ENCODE results near the gene IL22. TPM values are rescaled to one million over a fixed set of nuclear protein-coding genes. Genes with fewer than 3 reads are reported as not detected.

Gene IL22
- total and polyA plus RNA-seq, 2 of the 8 experiments (the other 6 are each of a cell fraction or from before 2014, with no cell fraction given): not detected

DNA sequence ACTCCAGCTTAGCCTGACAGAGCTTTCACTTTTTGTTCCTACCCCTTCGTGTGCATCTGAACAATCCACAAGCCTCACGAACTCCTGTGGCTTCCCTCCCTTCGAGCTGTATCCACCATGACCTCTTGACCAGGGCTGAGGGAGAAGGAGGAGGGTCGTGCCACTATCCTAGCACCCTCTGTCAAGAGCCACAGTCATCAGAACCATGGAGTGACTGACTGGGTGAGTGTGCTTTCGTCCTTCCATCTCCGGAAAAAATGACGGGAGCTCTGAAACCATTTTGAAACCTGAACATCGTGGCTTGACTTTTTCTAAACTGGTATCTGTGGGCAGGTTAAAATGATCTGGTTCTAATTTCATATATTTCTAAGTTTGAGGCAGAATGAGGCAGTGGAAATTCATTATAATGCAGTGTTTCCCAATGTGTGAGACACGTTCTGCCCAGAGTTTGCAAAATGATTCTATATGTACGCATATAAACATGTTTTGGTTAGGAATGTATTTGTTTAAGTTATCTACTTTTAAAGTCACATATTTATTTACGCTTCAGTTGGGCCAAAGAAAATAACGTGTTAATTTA is 54.8 kb downstream of the IL22 start:
- no peak overlapping the region for H2AK5ac ChIP-seq (ENCODE audit: low read depth, low read length)
- H4K5ac ChIP-seq (ENCODE audit: insufficient read length, low read depth, low read length): no peak overlapping the region
- H3K9ac ChIP-seq (replicated peaks in 1 of 4; ENCODE audit: extremely low read depth in 1 of 4, low read depth in 3 of 4, low read length in 3 of 4): no peak overlapping the region
- H2BK120ac ChIP-seq (replicated peaks; ENCODE audit: low read depth, low read length): no peak overlapping the region
- H2BK12ac ChIP-seq (ENCODE audit: low read depth, low read length): no peak overlapping the region
- ChIA-PET POLR2A (ENCODE audit: partially characterized antibody) (no interaction called here), CTCF (ENCODE audit: partially characterized antibody) (interaction anchor here (1.2 kb wide), 2 partner anchors 14 to 131 kb away, joined by 3 read pairs; no protein-coding TSS in a partner anchor)
- no peak overlapping the region for H2BK20ac ChIP-seq (ENCODE audit: low read length)
- H3K56ac ChIP-seq (replicated peaks; ENCODE audit: insufficient read length, low read depth, low read length): no peak overlapping the region
- no peaks in the 10 kb centered on the region for H3K36me3 ChIP-seq (ENCODE audit: control insufficient read depth in 2 of 4, insufficient read depth in 4 of 4, low read length in 3 of 4)
- FAIRE-seq (no peak), DNase-seq (ENCODE audit: low read depth in 1 of 2, low spot score in 2 of 2) (no peak)
- H3K79me1 ChIP-seq (ENCODE audit: low read depth, low read length): no peaks in the 10 kb centered on the region
- H3K23ac ChIP-seq (ENCODE audit: insufficient read length): no peak overlapping the region
- H3K27ac ChIP-seq (ENCODE audit: low read depth, low read length): no peak overlapping the region
- H3K9me3 ChIP-seq (ENCODE audit: insufficient read depth in 2 of 2, low read depth in 1 of 2, low read length in 1 of 2): no peaks in the 10 kb centered on the region
- H2AFZ ChIP-seq (ENCODE audit: low read length): no peak overlapping the region
- 0 out of 2 replicates have a peak overlapping the region, but pooled peaks have one; percentile 60 for H4K8ac ChIP-seq (ENCODE audit: extremely low read depth, insufficient read depth, low read length)
- H2BK5ac ChIP-seq (ENCODE audit: low read depth, low read length): no peak overlapping the region
- H3K4me1 ChIP-seq (replicated peaks in 1 of 4; ENCODE audit: control insufficient read depth in 3 of 4, insufficient read depth in 4 of 4, low read length in 3 of 4): peaks cover 0 to 6% (median 3%) of the 10 kb centered on the region in 4 experiments; a peak in 4 of 7 replicates
- no peak overlapping the region for H4K91ac ChIP-seq (replicated peaks; ENCODE audit: insufficient read length, low read length)
- H3K23me2 ChIP-seq (ENCODE audit: low read depth, low read length): no peaks in the 10 kb centered on the region
- no peak overlapping the region for H3K4ac ChIP-seq (replicated peaks; ENCODE audit: insufficient read length, low read depth, low read length)
- H3K4me2 ChIP-seq (ENCODE audit: insufficient read depth in 1 of 2, low read depth in 2 of 2, low read length in 2 of 2): 0 out of 4 replicates have a peak overlapping the region, but pooled peaks of 1 of the 2 experiments have one; percentile 12
- H3K79me2 ChIP-seq (ENCODE audit: control insufficient read depth in 1 of 2, insufficient read depth in 2 of 2, low read length in 2 of 2): no peaks in the 10 kb centered on the region
- H2BK15ac ChIP-seq (ENCODE audit: low read length): no peak overlapping the region
- 88% methylated on average over 11 of the region's 12 CpGs; no CpG with 5 or more reads in 1 of the 2 experiments for WGBS, 2 experiments (ENCODE audit: extremely low coverage in 1 of 2, insufficient coverage in 1 of 2, insufficient read length in 1 of 2, insufficient replicate concordance in 2 of 2, low coverage in 1 of 2, low lambda C conversion rate in 2 of 2, missing lambda C conversion rate in 1 of 2)
- no peaks in the 10 kb centered on the region for H3K27me3 ChIP-seq (replicated peaks in 1 of 4; ENCODE audit: control insufficient read depth in 3 of 4, extremely low read depth in 1 of 4, insufficient read depth in 3 of 4, low read length in 3 of 4)
- no peaks in the 10 kb centered on the region for H4K20me1 ChIP-seq (replicated peaks in 1 of 2; ENCODE audit: control insufficient read depth in 1 of 2, insufficient read depth in 2 of 2, low read length in 2 of 2)
- no peak overlapping the region for H3K18ac ChIP-seq (ENCODE audit: extremely low read depth, low read length)
- H3K4me3 ChIP-seq (ENCODE audit: extremely low read depth in 1 of 4, insufficient read depth in 2 of 4, low read depth in 3 of 4, low read length in 4 of 4): no peak overlapping the region
- no peak overlapping the region for H3K14ac ChIP-seq (ENCODE audit: insufficient read length)
- TF ChIP-seq CTBP2 (IDR thresholded peaks at IDR 0.05; ENCODE audit: borderline replicate concordance, insufficient read depth, insufficient read length, low read length): no peak
- no peak for TF ChIP-seq TCF12 (IDR thresholded peaks at IDR 0.05; ENCODE audit: low read depth, low read length)
- TF ChIP-seq CBX5 (IDR thresholded peaks at IDR 0.05; ENCODE audit: low read depth, low read length): no peak
- TF ChIP-seq SP2 (IDR thresholded peaks at IDR 0.05; ENCODE audit: low read length): no peak
- TF ChIP-seq SIRT6 (IDR thresholded peaks at IDR 0.05; ENCODE audit: low read length): no peak
- no peak for TF ChIP-seq RAD21 (IDR thresholded peaks at IDR 0.05 in 1 of 2, conservative IDR thresholded peaks at IDR 0.05 in 1 of 2; ENCODE audit: low read depth in 2 of 2, low read length in 2 of 2)
- TF ChIP-seq, protein P1, sequence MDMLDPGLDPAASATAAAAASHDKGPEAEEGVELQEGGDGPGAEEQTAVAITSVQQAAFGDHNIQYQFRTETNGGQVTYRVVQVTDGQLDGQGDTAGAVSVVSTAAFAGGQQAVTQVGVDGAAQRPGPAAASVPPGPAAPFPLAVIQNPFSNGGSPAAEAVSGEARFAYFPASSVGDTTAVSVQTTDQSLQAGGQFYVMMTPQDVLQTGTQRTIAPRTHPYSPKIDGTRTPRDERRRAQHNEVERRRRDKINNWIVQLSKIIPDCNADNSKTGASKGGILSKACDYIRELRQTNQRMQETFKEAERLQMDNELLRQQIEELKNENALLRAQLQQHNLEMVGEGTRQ (IDR thresholded peaks at IDR 0.05; ENCODE audit: low read length): no peak
- TF ChIP-seq POLR2A (IDR thresholded peaks at IDR 0.05; ENCODE audit: control extremely low read depth in 1 of 2, low read depth in 2 of 2, low read length in 2 of 2): no peak
- TF ChIP-seq, protein P2, sequence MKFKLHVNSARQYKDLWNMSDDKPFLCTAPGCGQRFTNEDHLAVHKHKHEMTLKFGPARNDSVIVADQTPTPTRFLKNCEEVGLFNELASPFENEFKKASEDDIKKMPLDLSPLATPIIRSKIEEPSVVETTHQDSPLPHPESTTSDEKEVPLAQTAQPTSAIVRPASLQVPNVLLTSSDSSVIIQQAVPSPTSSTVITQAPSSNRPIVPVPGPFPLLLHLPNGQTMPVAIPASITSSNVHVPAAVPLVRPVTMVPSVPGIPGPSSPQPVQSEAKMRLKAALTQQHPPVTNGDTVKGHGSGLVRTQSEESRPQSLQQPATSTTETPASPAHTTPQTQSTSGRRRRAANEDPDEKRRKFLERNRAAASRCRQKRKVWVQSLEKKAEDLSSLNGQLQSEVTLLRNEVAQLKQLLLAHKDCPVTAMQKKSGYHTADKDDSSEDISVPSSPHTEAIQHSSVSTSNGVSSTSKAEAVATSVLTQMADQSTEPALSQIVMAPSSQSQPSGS (IDR thresholded peaks at IDR 0.05; ENCODE audit: low read length): no peak
- no peak for TF ChIP-seq RBBP5 (IDR thresholded peaks at IDR 0.05; ENCODE audit: borderline replicate concordance, low read depth, low read length)
- no peak for TF ChIP-seq SP1 (IDR thresholded peaks at IDR 0.05; ENCODE audit: low read depth, low read length)
